HG03103 (cell line): ENCODE measurements around the gene CGN.
A peak's percentile ranks its signal among the peaks of the same experiment; 100 is the strongest.
"Not testable (repeated sequence)": the region's sequence is repeated elsewhere in the genome, so short reads cannot be mapped to it uniquely, and the experiment has no call there.

Source experiments
- ATAC-seq: cut with Tn5 transposase; IDR thresholded peaks from one replicate; pipeline ENCODE4 v1.9.1; 2021; ENCODE audit warnings: low read depth; ENCODE audit not compliant: unreplicated experiment

Gene CGN

DNA sequence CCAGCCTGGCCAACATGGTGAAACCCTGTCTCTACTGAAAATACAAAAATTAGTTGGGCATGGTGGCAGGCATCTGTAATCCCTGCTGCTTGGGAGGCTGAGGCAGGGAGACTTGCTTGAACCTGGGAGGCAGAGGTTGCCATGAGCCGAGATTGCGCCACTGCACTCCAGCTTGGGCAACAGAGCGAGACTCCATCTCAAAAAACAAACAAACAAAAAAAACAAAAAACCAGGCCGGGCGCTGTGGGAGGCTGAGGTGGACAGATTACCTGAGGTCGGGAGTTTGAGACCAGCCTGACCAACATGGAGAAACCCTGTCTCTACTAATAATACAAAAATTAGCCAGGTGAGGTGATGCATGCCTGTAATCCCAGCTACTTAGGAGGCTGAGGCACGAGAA lies 11.2 kb downstream of the CGN start:
- not testable (repeated sequence) for ATAC-seq

DNA sequence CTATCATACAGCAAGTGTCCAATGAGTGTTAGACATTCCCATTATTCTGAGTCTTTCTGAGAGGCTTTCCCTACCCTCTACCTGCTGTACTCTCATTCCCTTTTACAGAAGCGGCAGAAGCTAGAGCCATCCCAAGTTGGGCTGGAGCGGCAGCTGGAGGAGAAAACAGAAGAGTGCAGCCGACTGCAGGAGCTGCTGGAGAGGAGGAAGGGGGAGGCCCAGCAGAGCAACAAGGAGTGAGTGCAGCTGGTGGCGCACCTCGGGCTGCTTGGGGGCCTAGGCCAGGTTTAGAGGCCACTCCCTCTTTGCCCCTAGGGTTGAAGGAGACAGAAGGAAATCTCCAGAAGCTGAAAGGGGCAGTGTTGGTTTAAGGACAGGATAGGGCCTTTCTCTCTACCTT lies 12.1 kb downstream of the CGN start:
- no peak for ATAC-seq

DNA sequence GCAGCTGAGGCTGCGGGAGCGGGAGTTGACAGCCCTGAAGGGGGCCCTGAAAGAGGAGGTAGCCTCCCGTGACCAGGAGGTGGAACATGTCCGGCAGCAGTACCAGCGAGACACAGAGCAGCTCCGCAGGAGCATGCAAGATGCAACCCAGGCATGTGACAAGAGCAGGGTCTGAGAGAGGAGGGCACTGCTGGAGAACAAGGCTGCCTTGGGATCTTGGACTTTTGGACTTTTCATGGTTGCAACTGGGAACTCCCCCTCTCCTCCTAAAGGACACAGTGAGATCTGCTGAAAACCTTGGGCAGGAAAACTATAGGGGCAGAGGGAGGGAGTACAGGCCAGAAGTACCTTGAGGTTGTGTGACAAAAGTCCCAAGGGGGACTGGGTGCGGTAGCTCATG lies 13.5 kb downstream of the CGN start:
- no peak for ATAC-seq

GRCh38 chr1:151526735-151527525 lies 15.7 kb downstream of the CGN start:
- ATAC-seq, result no peak

- no peak for ATAC-seq
Observed at GRCh38 chr1:151529211-151529702, 18.1 kb downstream of the CGN start.

GRCh38 chr1:151529781-151530180 lies 18.6 kb downstream of the CGN start:
- no peak for ATAC-seq

DNA sequence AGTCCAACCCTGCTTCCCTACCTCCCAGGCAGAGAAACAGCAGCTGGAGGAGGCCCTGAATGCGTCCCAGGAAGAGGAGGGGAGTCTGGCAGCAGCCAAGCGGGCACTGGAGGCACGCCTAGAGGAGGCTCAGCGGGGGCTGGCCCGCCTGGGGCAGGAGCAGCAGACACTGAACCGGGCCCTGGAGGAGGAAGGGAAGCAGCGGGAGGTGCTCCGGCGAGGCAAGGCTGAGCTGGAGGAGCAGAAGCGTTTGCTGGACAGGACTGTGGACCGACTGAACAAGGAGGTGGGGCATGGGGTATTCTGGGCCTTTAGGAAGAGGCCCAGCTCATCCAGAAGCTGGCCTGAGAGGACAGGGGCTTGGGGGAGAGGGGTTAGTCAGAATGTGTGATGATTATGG lies 19.3 kb downstream of the CGN start:
- ATAC-seq, result no peak

DNA sequence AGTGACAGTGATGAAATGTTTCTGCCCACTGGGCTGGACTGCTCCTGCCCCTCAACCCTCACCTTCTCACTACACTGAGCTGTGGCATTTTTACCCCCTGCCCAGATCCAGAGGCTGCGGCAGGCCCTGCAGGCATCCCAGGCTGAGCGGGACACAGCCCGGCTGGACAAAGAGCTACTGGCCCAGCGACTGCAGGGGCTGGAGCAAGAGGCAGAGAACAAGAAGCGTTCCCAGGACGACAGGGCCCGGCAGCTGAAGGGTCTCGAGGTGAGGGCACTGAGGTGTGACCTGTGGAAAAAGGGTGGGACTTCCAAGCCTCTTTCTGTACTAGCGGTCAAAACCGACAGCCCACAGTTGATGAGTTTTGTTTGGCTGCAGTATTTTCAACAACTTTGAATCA lies 22.7 kb downstream of the CGN start:
- ATAC-seq, result no peak

DNA sequence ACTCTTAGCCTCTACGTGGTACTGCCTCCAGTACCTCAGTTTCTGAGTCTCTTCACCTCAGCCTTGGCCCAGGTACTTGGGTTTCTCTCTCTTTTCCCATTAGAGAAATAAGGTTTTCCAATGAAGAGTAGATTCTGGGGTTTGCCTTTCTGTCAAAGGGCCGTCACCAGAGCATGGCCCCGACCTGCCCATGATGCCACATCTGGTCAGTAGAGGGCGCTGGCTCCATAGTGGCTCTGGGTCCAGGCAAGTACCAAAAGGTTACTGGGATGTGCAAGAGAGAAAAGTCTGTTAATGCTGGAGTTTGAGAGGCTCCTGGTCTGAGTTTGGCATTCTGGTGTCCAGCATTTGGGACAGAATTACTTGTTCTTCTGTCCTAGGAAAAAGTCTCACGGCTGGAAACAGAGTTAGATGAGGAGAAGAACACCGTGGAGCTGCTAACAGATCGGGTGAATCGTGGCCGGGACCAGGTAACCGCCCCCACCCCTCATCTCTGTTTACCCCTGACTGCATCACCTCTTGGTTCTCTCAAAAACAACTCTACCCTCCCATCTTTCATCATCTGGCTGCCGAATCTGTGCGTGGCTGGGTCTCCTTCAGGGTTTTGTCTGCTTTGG lies 23.6 kb downstream of the CGN start:
- ATAC-seq, result no peak

GRCh38 chr1:151535326-151536271 lies 24.4 kb downstream of the CGN start:
- ATAC-seq, result no peak

DNA sequence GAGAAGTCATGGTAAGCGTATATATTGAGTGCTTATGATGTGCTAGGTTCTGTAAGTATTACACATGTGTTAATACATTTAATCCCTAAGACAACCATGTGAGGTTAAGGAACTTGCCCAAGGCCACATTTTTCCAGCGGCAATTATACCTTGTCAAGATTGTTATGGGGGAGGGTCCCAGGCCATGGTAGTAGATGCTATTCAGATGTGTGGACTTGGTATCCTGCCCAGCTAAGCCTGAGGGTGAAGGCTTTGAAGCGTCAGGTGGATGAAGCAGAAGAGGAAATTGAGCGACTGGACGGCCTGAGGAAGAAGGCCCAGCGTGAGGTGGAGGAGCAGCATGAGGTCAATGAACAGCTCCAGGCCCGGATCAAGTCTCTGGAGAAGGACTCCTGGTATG lies 25.3 kb downstream of the CGN start:
- ATAC-seq, result no peak

- no peak for ATAC-seq
Observed at GRCh38 chr1:151537112-151537511, 25.9 kb downstream of the CGN start.

DNA sequence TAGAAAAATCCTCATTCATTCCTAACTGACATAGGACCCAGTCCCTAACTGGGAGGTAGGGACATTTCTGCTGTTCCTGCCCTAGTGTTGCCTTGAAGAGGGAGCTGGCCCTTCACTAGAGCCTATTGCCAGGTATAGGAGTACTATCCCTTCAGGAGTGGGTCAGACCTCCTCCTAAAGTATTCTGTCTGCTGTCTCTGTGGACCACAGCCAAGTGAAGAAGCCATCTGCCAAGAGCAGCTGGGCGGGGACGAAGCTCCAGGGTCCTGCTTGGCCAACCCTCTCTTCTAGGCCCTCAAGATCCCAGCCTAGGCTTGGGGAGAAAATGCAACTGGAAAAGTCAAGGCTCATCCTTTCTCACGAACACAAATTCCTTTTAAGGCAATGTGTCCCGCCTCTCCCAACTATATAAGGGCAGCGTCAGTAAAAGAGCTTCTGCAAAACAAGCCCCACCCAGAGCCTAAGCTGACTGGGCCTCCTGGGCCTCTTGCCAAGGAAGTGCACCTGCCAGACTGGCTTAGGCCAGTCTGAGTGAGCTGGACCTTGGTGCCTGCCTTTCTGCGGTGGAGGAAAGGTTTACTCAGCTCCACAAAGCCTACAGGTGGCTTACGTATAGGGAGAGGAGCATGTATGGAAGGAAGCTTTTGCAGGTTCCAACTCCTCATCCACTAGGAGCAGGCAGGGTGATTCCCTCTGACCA lies 28.3 kb downstream of the CGN start:
- ATAC-seq, result peak; percentile 38

DNA sequence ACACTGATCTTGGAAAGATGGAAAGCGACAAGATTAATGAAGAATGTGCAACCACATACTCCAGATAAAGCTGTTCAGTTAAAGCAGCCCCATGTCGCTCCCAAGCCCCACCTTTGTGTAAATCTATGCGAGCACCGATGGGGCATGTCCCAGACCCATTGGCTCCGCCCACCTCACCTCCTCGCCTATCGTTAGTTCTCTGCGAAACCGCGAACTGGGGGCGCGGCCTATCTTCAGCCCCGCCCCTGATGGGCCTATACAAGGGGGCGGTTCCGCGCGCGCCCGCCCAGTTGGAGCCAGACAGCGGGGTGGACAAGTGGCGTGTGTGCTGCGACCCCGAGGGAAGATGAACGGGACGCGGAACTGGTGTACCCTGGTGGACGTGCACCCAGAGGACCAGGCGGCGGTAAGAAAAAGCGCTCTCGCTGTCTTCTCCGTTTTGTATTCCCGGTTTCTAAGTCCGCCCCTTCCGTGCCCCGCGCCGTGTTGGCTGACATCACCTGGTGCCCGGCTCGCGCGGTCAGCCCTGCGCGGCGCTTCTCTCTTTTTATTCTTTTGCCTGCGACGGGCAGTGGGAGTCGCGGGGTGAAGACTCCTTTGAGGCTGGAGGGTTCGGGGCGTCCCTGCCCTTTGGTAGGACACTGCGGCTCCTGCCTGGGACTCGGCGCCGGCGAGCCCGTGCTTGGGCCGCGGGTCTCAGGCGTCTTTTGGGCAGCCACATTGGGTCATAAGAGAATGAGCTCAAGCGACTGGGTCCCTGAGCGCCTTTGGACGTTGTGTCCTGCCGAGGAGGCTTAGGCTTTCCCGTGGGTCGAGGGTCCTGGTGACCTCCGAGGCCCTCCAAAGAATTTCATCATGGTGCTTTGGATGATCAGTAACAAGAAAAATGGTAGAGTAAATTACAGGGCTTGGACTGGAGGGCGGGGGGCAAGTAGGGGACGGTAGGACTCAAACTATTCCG lies 29.1 kb downstream of the CGN start, which contains the start of gene TUFT1:
Gene TUFT1 (plus strand): TSS at position 289 of the 961 bp plus-strand sequence. CDS start 58 bp downstream, at position 347.
- ATAC-seq, result peak; percentile 89

- no peak for ATAC-seq
Observed at GRCh38 chr1:151540982-151541377, 29.8 kb downstream of the CGN start.

GRCh38 chr1:151541752-151542151 lies 30.6 kb downstream of the CGN start:
- ATAC-seq, result no peak

GRCh38 chr1:151542710-151543129 lies 31.5 kb downstream of the CGN start:
- no peak for ATAC-seq

DNA sequence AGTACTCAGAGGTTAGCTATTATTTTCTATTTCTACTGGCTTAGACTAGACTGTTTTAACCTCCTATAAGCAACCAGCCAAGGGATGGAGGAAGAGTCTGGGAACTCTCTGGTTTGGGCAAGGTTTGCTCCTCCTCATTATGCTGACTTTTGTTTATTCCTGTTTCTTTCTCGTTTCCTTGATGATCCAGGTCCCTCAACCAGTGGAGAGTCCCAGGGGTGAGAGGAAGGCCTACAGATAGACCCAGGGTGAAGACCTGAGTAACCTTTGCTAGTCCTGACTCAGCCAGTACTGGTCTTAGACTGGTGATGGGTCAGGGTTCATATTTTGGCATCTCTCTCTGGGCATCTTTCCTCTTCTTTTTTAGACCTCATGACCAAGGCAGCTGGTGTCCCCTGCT lies 34.4 kb downstream of the CGN start:
- no peak for ATAC-seq
